Right lobe of liver (tissue), 4 donors: ENCODE results near the gene SBF1.

ENCODE experiments used
- POLR2A ChIP-seq: fragments of 450-650 bp; IDR thresholded peaks from one replicate; pipeline ENCODE4 v1.6.1; 2017; ENCODE audit warnings: antibody characterized with exemption, mild to moderate bottlenecking
- TF ChIP-seq, protein P1 (sequence below), 4 donors: fragments of 200-600 bp in 3 of 4; fragments of 450-650 bp in 1 of 4; IDR thresholded peaks; one replicate each; pipeline versions ENCODE4 v1.5.1 to v1.8.0; 2016 to 2022; ENCODE audit warnings: antibody characterized with exemption in 4 of 4, mild to moderate bottlenecking in 2 of 4
- donor health status: DM: no; HTN: no; CAD: no.
- donor health status: DM: no; HTN: no; CAD: no.
- donor health status: DM: no; HTN: yes; CAD: no.

- TF ChIP-seq, protein P1, sequence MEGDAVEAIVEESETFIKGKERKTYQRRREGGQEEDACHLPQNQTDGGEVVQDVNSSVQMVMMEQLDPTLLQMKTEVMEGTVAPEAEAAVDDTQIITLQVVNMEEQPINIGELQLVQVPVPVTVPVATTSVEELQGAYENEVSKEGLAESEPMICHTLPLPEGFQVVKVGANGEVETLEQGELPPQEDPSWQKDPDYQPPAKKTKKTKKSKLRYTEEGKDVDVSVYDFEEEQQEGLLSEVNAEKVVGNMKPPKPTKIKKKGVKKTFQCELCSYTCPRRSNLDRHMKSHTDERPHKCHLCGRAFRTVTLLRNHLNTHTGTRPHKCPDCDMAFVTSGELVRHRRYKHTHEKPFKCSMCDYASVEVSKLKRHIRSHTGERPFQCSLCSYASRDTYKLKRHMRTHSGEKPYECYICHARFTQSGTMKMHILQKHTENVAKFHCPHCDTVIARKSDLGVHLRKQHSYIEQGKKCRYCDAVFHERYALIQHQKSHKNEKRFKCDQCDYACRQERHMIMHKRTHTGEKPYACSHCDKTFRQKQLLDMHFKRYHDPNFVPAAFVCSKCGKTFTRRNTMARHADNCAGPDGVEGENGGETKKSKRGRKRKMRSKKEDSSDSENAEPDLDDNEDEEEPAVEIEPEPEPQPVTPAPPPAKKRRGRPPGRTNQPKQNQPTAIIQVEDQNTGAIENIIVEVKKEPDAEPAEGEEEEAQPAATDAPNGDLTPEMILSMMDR (IDR thresholded peaks at IDR 0.05): no peak
- no peak for TF ChIP-seq POLR2A
Observed at GRCh38 chr22:50420581-50420980, 54.3 kb downstream of the SBF1 start.
